Measurements from ENCODE around the gene OTUD5. TPM values are rescaled to one million over a fixed set of nuclear protein-coding genes. Genes with fewer than 3 reads are reported as not detected.
"Not testable (repeated sequence)": the region's sequence is repeated elsewhere in the genome, so short reads cannot be mapped to it uniquely, and the experiment has no call there.

The OTUD5 gene
- total and polyA plus RNA-seq, 7 donors, result 22.4 to 41.4 (median 35.3) TPM

GRCh38 chrX:48890296-48890925 is 67.0 kb downstream of the OTUD5 start:
- no peaks in the 10 kb centered on the region for H3K9me3 ChIP-seq
- 19 to 30% methylated on average over 15 of the region's 15 CpGs for WGBS, 2 donors
- H3K27ac ChIP-seq, result peak overlapping the region; percentile 80 to 85 (median 83)
- intact Hi-C loops (cut with DNase I), result loop anchor here (2.0 to 10.0 kb wide), 3 partner anchors 67 to 216 kb away; partner anchors contain the start of genes HDAC6 and OTUD5
- H3K4me1 ChIP-seq, result peaks cover 0 to 12% (median 5%) of the 10 kb centered on the region in 4 donors
- peak overlapping the region; percentile 63 to 67 (median 64) for H3K4me3 ChIP-seq
- DNase-seq, result no peak
- peaks cover 0 to 11% (median 0%) of the 10 kb centered on the region in 4 donors for H3K36me3 ChIP-seq
- H3K27me3 ChIP-seq, result no peaks in the 10 kb centered on the region
- no peak for TF ChIP-seq EP300 (IDR thresholded peaks at IDR 0.05)
- TF ChIP-seq CTCF (IDR thresholded peaks at IDR 0.05), result no peak
- no peak for TF ChIP-seq POLR2A (IDR thresholded peaks at IDR 0.05)
- TF ChIP-seq POLR2AphosphoS5 (IDR thresholded peaks at IDR 0.05), result no peak

DNA sequence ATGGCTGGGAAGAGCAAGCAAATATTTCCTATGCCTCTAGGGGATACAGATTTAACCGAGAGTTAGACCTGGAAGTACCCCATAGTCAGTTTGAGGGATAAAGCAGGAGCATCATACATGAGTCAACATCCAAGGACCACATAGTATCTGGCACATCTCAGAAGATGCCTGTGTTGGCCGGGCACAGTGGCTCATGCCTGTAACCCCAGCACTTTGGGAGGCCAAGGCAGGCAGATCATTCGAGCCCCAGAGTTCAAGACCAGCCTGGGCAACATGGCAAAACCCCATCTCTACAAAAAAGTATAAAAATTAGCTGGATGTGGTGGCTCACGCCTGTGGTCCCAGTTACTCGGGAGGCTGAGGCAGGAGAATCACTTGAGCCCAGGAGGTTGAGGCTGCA is 70.8 kb downstream of the OTUD5 start:
- H3K9me3 ChIP-seq; H3K4me1 ChIP-seq; H3K36me3 ChIP-seq; intact Hi-C loops (cut with DNase I); H3K27me3 ChIP-seq; H3K27ac ChIP-seq; DNase-seq; H3K4me3 ChIP-seq: not testable (repeated sequence)
- 89 to 91% methylated on average over 5 of the region's 5 CpGs for WGBS, 2 donors

DNA sequence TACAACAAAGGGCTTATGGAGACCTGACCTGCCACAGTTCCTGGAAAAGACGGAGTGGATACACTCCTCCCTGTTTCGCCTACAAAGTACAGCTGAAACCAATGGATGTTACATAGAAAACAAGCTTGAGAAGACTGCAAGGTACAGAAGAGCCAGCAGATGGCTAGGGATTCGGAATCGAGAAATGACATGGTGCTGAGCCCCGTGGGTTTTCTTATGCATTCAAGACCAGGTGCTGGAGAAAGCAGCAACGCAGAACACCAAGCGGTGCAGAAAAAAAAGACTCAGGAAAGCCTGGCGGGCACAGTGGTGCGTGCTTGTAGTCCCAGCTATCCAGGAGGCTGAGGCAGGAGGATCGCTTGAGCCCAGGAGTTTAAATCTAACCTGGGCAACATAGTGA is 73.7 kb downstream of the OTUD5 start:
- no peak for DNase-seq
- no peak overlapping the region for H3K4me3 ChIP-seq
- no peaks in the 10 kb centered on the region for H3K9me3 ChIP-seq
- H3K27me3 ChIP-seq, result no peaks in the 10 kb centered on the region
- H3K36me3 ChIP-seq, result no peaks in the 10 kb centered on the region
- intact Hi-C loops (cut with DNase I), result no loop called here
- H3K27ac ChIP-seq, result no peak overlapping the region
- WGBS, 2 donors, result 66 to 77% methylated on average over 10 of the region's 10 CpGs
- no peaks in the 10 kb centered on the region for H3K4me1 ChIP-seq
- TF ChIP-seq POLR2AphosphoS5 (IDR thresholded peaks at IDR 0.05) (no peak), EP300 (IDR thresholded peaks at IDR 0.05) (no peak), CTCF (IDR thresholded peaks at IDR 0.05) (no peak), POLR2A (IDR thresholded peaks at IDR 0.05) (no peak)

DNA sequence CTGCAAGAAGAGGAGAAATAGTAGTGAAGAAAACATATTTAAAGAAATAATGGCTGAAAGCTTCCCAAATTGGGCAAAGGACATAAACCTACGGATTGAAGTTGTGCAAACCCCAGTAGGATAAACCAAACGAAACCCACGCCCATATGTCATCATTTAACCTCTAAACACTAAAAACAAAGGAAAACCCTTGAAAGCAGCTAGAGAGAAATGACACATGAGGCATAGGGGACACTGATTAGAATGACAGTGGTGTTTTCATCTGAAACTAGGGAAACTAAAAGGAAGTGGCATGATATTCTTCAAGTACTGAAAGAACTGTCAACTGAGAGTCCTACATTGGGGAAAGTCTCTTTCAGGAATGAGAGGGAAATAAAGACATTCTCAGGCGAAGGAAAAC is 80.5 kb downstream of the OTUD5 start:
- DNase-seq; H3K36me3 ChIP-seq; intact Hi-C loops (cut with DNase I); H3K4me1 ChIP-seq; H3K27me3 ChIP-seq; H3K4me3 ChIP-seq; H3K27ac ChIP-seq; H3K9me3 ChIP-seq: not testable (repeated sequence)
- 58 to 66% methylated on average over 3 to 4 of the region's 4 CpGs for WGBS, 2 donors

Small RNA genes lying within 50 kb of the gene (small RNA-seq; reads per million reads assigned to genes)
- gene RNU6-722P, result 0 reads per million in 3 donors

Other genes starting within 250 kb of the OTUD5 start
- gene GLOD5, start 195.9 kb downstream of the OTUD5 start, total RNA-seq, result not detected
- 10 to 100 TPM in 2 of 3 donors, 1 to 10 TPM in 1; 7.5 to 22.7 (median 10.8) TPM for gene GLOD5, start 195.9 kb downstream of the OTUD5 start, polyA plus RNA-seq
- gene GATA1, start 171.0 kb downstream of the OTUD5 start, total RNA-seq, result not detected
- gene GATA1, start 171.0 kb downstream of the OTUD5 start, polyA plus RNA-seq, result not detected
- gene HDAC6, start 155.5 kb downstream of the OTUD5 start, total RNA-seq, result 100 to 1,000 TPM in 2 of 4 donors, 10 to 100 TPM in 2; 39.6 to 110 (median 78.3) TPM
- 10 to 100 TPM; 22.2 to 69.9 (median 25.2) TPM for gene HDAC6, start 155.5 kb downstream of the OTUD5 start, polyA plus RNA-seq
- not detected for gene ERAS, start 131.1 kb downstream of the OTUD5 start, total RNA-seq
- under 1 TPM in 1 of 3 donors, not detected in 2; 0.12 TPM for gene ERAS, start 131.1 kb downstream of the OTUD5 start, polyA plus RNA-seq
- 10 to 100 TPM in 3 of 4 donors, 1 to 10 TPM in 1; 4.1 to 25.7 (median 21.4) TPM for gene PCSK1N, start 122.0 kb downstream of the OTUD5 start, total RNA-seq
- 1 to 10 TPM; 2.3 to 6.9 (median 6.0) TPM for gene PCSK1N, start 122.0 kb downstream of the OTUD5 start, polyA plus RNA-seq
- 10 to 100 TPM; 37.7 to 59.6 (median 45.7) TPM for gene TIMM17B, start 59.8 kb downstream of the OTUD5 start, total RNA-seq
- gene TIMM17B, start 59.8 kb downstream of the OTUD5 start, polyA plus RNA-seq, result 10 to 100 TPM; 38.4 to 63.1 (median 53.4) TPM
- gene PQBP1, start 59.7 kb downstream of the OTUD5 start, total RNA-seq, result 100 to 1,000 TPM in 2 of 4 donors, 10 to 100 TPM in 2; 83.1 to 103 (median 94.9) TPM
- 10 to 100 TPM; 65.0 to 80.8 (median 77.5) TPM for gene PQBP1, start 59.7 kb downstream of the OTUD5 start, polyA plus RNA-seq
- 10 to 100 TPM in 1 of 4 donors, 1 to 10 TPM in 3; 5.6 to 20.2 (median 6.0) TPM for gene SLC35A2, start 46.0 kb downstream of the OTUD5 start, total RNA-seq
- 10 to 100 TPM in 1 of 3 donors, 1 to 10 TPM in 2; 6.0 to 43.9 (median 9.0) TPM for gene SLC35A2, start 46.0 kb downstream of the OTUD5 start, polyA plus RNA-seq
- 1 to 10 TPM; 2.4 to 6.9 (median 4.4) TPM for gene PIM2, start 38.6 kb downstream of the OTUD5 start, total RNA-seq
- 10 to 100 TPM in 1 of 3 donors, 1 to 10 TPM in 2; 6.6 to 42.0 (median 6.7) TPM for gene PIM2, start 38.6 kb downstream of the OTUD5 start, polyA plus RNA-seq
- 1 to 10 TPM in 3 of 4 donors, under 1 TPM in 1; 0.95 to 2.5 (median 1.3) TPM for gene KCND1, start 14.2 kb upstream of the OTUD5 start, total RNA-seq
- gene KCND1, start 14.2 kb upstream of the OTUD5 start, polyA plus RNA-seq, result 1 to 10 TPM in 1 of 3 donors, not detected in 2; 1.7 TPM
- gene GRIPAP1, start 44.7 kb upstream of the OTUD5 start, total RNA-seq, result 10 to 100 TPM; 19.7 to 63.1 (median 29.7) TPM
- 10 to 100 TPM; 14.4 to 42.0 (median 18.3) TPM for gene GRIPAP1, start 44.7 kb upstream of the OTUD5 start, polyA plus RNA-seq
- 10 to 100 TPM; 38.3 to 69.8 (median 56.0) TPM for gene TFE3, start 85.8 kb upstream of the OTUD5 start, total RNA-seq
- gene TFE3, start 85.8 kb upstream of the OTUD5 start, polyA plus RNA-seq, result 10 to 100 TPM; 21.0 to 32.6 (median 30.9) TPM
- 1 to 10 TPM in 3 of 4 donors, under 1 TPM in 1; 0.71 to 3.9 (median 1.3) TPM for gene CCDC120, start 101.4 kb upstream of the OTUD5 start, total RNA-seq
- gene CCDC120, start 101.4 kb upstream of the OTUD5 start, polyA plus RNA-seq, result 1 to 10 TPM; 4.2 to 7.6 (median 4.2) TPM
- 10 to 100 TPM; 18.2 to 20.2 (median 19.0) TPM for gene PRAF2, start 116.4 kb upstream of the OTUD5 start, total RNA-seq
- 10 to 100 TPM in 1 of 3 donors, 1 to 10 TPM in 2; 2.8 to 15.2 (median 8.4) TPM for gene PRAF2, start 116.4 kb upstream of the OTUD5 start, polyA plus RNA-seq
- 100 to 1,000 TPM in 1 of 4 donors, 10 to 100 TPM in 3; 78.5 to 102 (median 93.5) TPM for gene WDR45, start 122.3 kb upstream of the OTUD5 start, total RNA-seq
- gene WDR45, start 122.3 kb upstream of the OTUD5 start, polyA plus RNA-seq, result 10 to 100 TPM; 49.5 to 57.1 (median 55.5) TPM
- 10 to 100 TPM; 14.4 to 25.0 (median 23.6) TPM for gene GPKOW, start 166.1 kb upstream of the OTUD5 start, total RNA-seq
- gene GPKOW, start 166.1 kb upstream of the OTUD5 start, polyA plus RNA-seq, result 10 to 100 TPM; 23.4 to 24.6 (median 24.3) TPM
- 1 to 10 TPM; 1.4 to 3.1 (median 1.8) TPM for gene MAGIX, start 205.2 kb upstream of the OTUD5 start, total RNA-seq
- 10 to 100 TPM in 2 of 3 donors, 1 to 10 TPM in 1; 7.7 to 24.0 (median 13.6) TPM for gene MAGIX, start 205.2 kb upstream of the OTUD5 start, polyA plus RNA-seq
- gene PLP2, start 214.3 kb upstream of the OTUD5 start, total RNA-seq, result 10 to 100 TPM; 39.0 to 65.1 (median 48.9) TPM
- gene PLP2, start 214.3 kb upstream of the OTUD5 start, polyA plus RNA-seq, result 100 to 1,000 TPM in 1 of 3 donors, 10 to 100 TPM in 2; 61.7 to 185 (median 88.9) TPM
- 10 to 100 TPM in 2 of 4 donors, 1 to 10 TPM in 2; 7.7 to 13.0 (median 10.4) TPM for gene PRICKLE3, start 228.8 kb upstream of the OTUD5 start, total RNA-seq
- gene PRICKLE3, start 228.8 kb upstream of the OTUD5 start, polyA plus RNA-seq, result 1 to 10 TPM; 4.8 to 9.8 (median 6.0) TPM
- gene SYP, start 242.6 kb upstream of the OTUD5 start, total RNA-seq, result 10 to 100 TPM in 2 of 4 donors, 1 to 10 TPM in 2; 4.1 to 14.6 (median 10.9) TPM
- gene SYP, start 242.6 kb upstream of the OTUD5 start, polyA plus RNA-seq, result 10 to 100 TPM in 1 of 3 donors, 1 to 10 TPM in 2; 1.2 to 20.2 (median 1.4) TPM